SU-DHL-6 (cell line): ENCODE measurements around the gene FRMPD4.

Source experiments
- H2AFZ ChIP-seq: fragments of 200-600 bp; sonication (generic); 2 replicates; pipeline ENCODE4 v1.6.1; 2014; ENCODE audit warnings: low read depth, mild to moderate bottlenecking, moderate library complexity, mixed read lengths, antibody characterized with exemption, low read length; ENCODE audit not compliant: severe bottlenecking
- H3F3A ChIP-seq: fragments of 200-600 bp; shearing (Covaris generic); 2 replicates; pipeline ENCODE4 v1.6.0; 2016; ENCODE audit warnings: antibody characterized with exemption, mild to moderate bottlenecking; ENCODE audit not compliant: insufficient read depth
- H3K27ac ChIP-seq: fragments of 200-600 bp; sonication (generic); 2 replicates; pipeline ENCODE4 v1.5.1; 2016; ENCODE audit warnings: low read depth, mild to moderate bottlenecking, low read length, moderate library complexity, mixed read lengths
- H3K27me3 ChIP-seq: fragments of 200-600 bp; sonication (generic), shearing (Covaris generic); 2 replicates; pipeline ENCODE4 v1.6.0; 2014; ENCODE audit warnings: mild to moderate bottlenecking, low read length
- H3K36me3 ChIP-seq: fragments of 200-600 bp; sonication (generic); 2 replicates; pipeline ENCODE4 v1.6.1; 2014; ENCODE audit warnings: mild to moderate bottlenecking, low read length, mixed read lengths
- H3K4me2 ChIP-seq: fragments of 300-600, 200-600 bp; shearing (Covaris generic), sonication (generic); 2 replicates; pipeline ENCODE4 v1.6.0; 2014; ENCODE audit warnings: low read length, low read depth, mild to moderate bottlenecking; ENCODE audit not compliant: poor library complexity, severe bottlenecking
- H3K4me3 ChIP-seq: fragments of 200-600 bp; sonication (generic); 2 replicates; pipeline ENCODE4 v1.5.1; 2014; ENCODE audit warnings: antibody characterized with exemption, low read length, mild to moderate bottlenecking, mixed read lengths; ENCODE audit not compliant: insufficient read depth, poor library complexity, severe bottlenecking
- H3K79me2 ChIP-seq: fragments of 200-600 bp; sonication (generic); 2 replicates; pipeline ENCODE4 v1.6.1; 2014; ENCODE audit warnings: mild to moderate bottlenecking, low read length, moderate library complexity; ENCODE audit not compliant: insufficient read depth
- H3K9ac ChIP-seq: fragments of 200-600 bp; sonication (generic); 2 replicates; pipeline ENCODE4 v1.7.0; 2014; ENCODE audit warnings: mild to moderate bottlenecking, low read length
- H3K9me2 ChIP-seq: fragments of 200-600 bp; sonication (generic); replicated peaks from 2 replicates; pipeline ENCODE4 v1.6.1; 2014; ENCODE audit warnings: low read length; ENCODE audit not compliant: insufficient read depth
- H3K9me3 ChIP-seq: fragments of 200-600 bp; sonication (generic); 2 replicates; pipeline ENCODE4 v1.6.1; 2014; ENCODE audit warnings: low read length, mixed read lengths; ENCODE audit not compliant: insufficient read depth
- H4K20me1 ChIP-seq: fragments of 200-600 bp; sonication (generic); 2 replicates; pipeline ENCODE4 v1.6.1; 2014; ENCODE audit warnings: low read depth, mild to moderate bottlenecking, antibody characterized with exemption, low read length, moderate library complexity, mixed read lengths
- CTCF ChIP-seq: fragments of 200-600 bp; sonication (generic); IDR thresholded peaks from one replicate; pipeline ENCODE4 v1.5.1; 2017; ENCODE audit warnings: antibody characterized with exemption, mild to moderate bottlenecking, low read length, moderate library complexity; ENCODE audit not compliant: insufficient read depth, poor library complexity, severe bottlenecking
- EZH2phosphoT487 ChIP-seq: fragments of 200-600 bp; sonication (generic), shearing (Covaris generic); conservative IDR thresholded peaks from 2 replicates; pipeline ENCODE4 v1.6.1; 2018; ENCODE audit warnings: mild to moderate bottlenecking, antibody characterized with exemption, low read length, moderate library complexity, mixed read lengths

FRMPD4 gene

GRCh38 chrX:12693754-12694153, 555.5 kb downstream of the FRMPD4 start:
- Histone ChIP-seq H4K20me1 (no peaks in the 10 kb centered on the region), H3K4me2 (no peak overlapping the region), H3K27ac (no peak overlapping the region), H3F3A (no peaks in the 10 kb centered on the region), H2AFZ (no peak overlapping the region), H3K27me3 (no peaks in the 10 kb centered on the region), H3K79me2 (no peaks in the 10 kb centered on the region), H3K9ac (no peak overlapping the region), H3K36me3 (no peaks in the 10 kb centered on the region), H3K9me3 (no peaks in the 10 kb centered on the region), H3K4me3 (no peak overlapping the region), H3K9me2 (no peaks in the 10 kb centered on the region)
- TF ChIP-seq CTCF (no peak), EZH2phosphoT487 (no peak)

GRCh38 chrX:12700745-12701144, 562.5 kb downstream of the FRMPD4 start:
- Histone ChIP-seq H3K4me3 (no peak overlapping the region), H3K9me3 (no peaks in the 10 kb centered on the region), H3K27ac (no peak overlapping the region), H3K79me2 (no peaks in the 10 kb centered on the region), H3K27me3 (no peaks in the 10 kb centered on the region), H3F3A (no peaks in the 10 kb centered on the region), H4K20me1 (no peaks in the 10 kb centered on the region), H3K36me3 (no peaks in the 10 kb centered on the region), H3K9me2 (no peaks in the 10 kb centered on the region), H2AFZ (no peak overlapping the region), H3K4me2 (no peak overlapping the region), H3K9ac (no peak overlapping the region)
- TF ChIP-seq EZH2phosphoT487 (no peak), CTCF (no peak)

GRCh38 chrX:12701628-12702027, 563.4 kb downstream of the FRMPD4 start:
- Histone ChIP-seq H2AFZ (no peak overlapping the region), H3K36me3 (no peaks in the 10 kb centered on the region), H3K9me3 (no peaks in the 10 kb centered on the region), H3K9me2 (no peaks in the 10 kb centered on the region), H3K4me3 (no peak overlapping the region), H3K9ac (no peak overlapping the region), H3K79me2 (no peaks in the 10 kb centered on the region), H4K20me1 (no peaks in the 10 kb centered on the region), H3F3A (no peaks in the 10 kb centered on the region), H3K27ac (no peak overlapping the region), H3K4me2 (no peak overlapping the region), H3K27me3 (no peaks in the 10 kb centered on the region)
- TF ChIP-seq EZH2phosphoT487 (no peak), CTCF (peak; percentile 36)
